Mesothelial cell of epicardium (in vitro differentiated cells): ENCODE measurements around the gene MED22. TPM values are rescaled to one million over a fixed set of nuclear protein-coding genes. Genes with fewer than 3 reads are reported as not detected.
"Not testable (repeated sequence)": the region's sequence is repeated elsewhere in the genome, so short reads cannot be mapped to it uniquely, and the experiment has no call there.

Source experiments
- DNase-seq, 2 experiments: peaks; one replicate each; pipeline ENCODE4 v3.0.0; 2021; ENCODE audit warnings: low spot score in 2 of 2; ENCODE audit not compliant: unreplicated experiment in 2 of 2
- H3K27ac Mint-ChIP-seq: 2 replicates; pipeline ENCODE4 v1.8.0; 2021; ENCODE audit warnings: mixed read lengths
- H3K27me3 Mint-ChIP-seq: 2 replicates; pipeline ENCODE4 v1.8.0; 2021; ENCODE audit warnings: low read depth, mixed read lengths
- H3K36me3 Mint-ChIP-seq: 2 replicates; pipeline ENCODE4 v1.8.0; 2021; ENCODE audit warnings: mixed read lengths
- H3K4me1 Mint-ChIP-seq: 2 replicates; pipeline ENCODE4 v1.8.0; 2021; ENCODE audit warnings: mixed read lengths
- H3K4me3 Mint-ChIP-seq: 2 replicates; pipeline ENCODE4 v1.8.0; 2021; ENCODE audit warnings: mild to moderate bottlenecking, moderate library complexity, mixed read lengths
- H3K9me3 Mint-ChIP-seq: 2 replicates; pipeline ENCODE4 v1.8.0; 2021; ENCODE audit warnings: mixed read lengths
- total RNA-seq: library from RNA; stranded (reverse); gene quantifications from 3 replicates; pipeline ENCODE4 v1.2.1, GENCODE V29; 2021
- TF ChIP-seq, protein P1 (sequence below): fragments of 200-600 bp; sonication (generic); IDR thresholded peaks from one replicate; pipeline ENCODE4 v1.5.0; 2021; ENCODE audit warnings: antibody characterized with exemption; ENCODE audit not compliant: unreplicated experiment

Gene MED22
- total RNA-seq, 1 donor from 2014 or later: 35.1 TPM

DNA sequence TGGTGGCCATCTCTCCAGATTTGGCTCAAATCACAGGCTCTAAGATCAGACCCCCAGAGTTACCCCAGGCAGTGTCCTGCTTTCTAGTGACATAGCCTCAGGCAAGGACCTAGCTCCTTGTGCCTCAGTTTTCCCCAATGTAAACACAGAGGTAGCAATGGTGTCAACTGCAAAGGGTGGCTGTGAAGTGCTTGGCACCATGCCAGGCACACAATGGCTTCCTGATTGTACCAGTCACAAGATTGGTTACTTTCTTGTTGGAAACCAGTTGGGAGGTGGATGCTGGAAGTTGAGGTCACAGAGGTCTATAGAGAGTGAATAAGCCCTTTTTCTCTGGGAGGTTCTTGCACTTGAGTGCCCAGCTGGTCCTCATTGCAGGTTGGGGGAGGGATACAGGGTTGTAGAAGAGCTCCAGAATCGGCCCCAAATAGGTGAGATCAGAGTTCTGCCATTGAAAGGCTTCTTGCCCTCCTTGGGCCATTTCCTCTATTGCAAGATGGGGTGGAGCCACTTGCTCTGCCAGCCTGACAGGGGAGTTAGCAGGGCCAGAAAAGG, 30.6 kb upstream of the MED22 start:
- Mint-ChIP-seq H3K4me3 (no peak overlapping the region), H3K27me3 (no peaks in the 10 kb centered on the region), H3K27ac (no peak overlapping the region), H3K36me3 (no peaks in the 10 kb centered on the region), H3K4me1 (peaks cover 14% of the 10 kb centered on the region), H3K9me3 (no peaks in the 10 kb centered on the region)
- TF ChIP-seq, protein P1, sequence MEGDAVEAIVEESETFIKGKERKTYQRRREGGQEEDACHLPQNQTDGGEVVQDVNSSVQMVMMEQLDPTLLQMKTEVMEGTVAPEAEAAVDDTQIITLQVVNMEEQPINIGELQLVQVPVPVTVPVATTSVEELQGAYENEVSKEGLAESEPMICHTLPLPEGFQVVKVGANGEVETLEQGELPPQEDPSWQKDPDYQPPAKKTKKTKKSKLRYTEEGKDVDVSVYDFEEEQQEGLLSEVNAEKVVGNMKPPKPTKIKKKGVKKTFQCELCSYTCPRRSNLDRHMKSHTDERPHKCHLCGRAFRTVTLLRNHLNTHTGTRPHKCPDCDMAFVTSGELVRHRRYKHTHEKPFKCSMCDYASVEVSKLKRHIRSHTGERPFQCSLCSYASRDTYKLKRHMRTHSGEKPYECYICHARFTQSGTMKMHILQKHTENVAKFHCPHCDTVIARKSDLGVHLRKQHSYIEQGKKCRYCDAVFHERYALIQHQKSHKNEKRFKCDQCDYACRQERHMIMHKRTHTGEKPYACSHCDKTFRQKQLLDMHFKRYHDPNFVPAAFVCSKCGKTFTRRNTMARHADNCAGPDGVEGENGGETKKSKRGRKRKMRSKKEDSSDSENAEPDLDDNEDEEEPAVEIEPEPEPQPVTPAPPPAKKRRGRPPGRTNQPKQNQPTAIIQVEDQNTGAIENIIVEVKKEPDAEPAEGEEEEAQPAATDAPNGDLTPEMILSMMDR: no peak
- DNase-seq: no peak

DNA sequence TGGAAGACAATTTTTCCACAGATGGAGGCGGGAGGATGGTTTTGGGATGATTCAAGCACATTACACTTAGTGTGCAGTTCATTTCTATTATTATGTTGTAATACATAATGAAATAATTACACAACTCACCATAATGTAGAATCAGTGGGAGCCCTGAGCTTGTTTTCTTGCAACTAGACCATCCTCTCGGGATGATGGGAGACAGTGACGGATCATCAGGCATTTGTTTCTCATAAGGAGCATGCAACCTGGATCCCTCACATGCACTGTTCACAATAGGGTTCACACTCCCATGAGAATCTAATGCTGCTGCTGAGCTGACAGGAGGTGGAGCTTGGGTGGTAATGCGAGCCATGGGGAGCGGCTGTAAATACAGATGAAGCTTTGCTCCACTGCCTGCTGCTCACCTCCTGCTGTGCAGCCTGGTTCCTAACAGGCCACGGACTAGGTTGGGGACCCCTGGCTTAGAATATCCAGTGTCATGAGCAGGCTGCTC, 29.8 kb upstream of the MED22 start:
- Mint-ChIP-seq H3K27ac (no peak overlapping the region), H3K4me1 (peaks cover 14% of the 10 kb centered on the region), H3K36me3 (no peaks in the 10 kb centered on the region), H3K4me3 (no peak overlapping the region), H3K9me3 (no peaks in the 10 kb centered on the region), H3K27me3 (no peaks in the 10 kb centered on the region)
- DNase-seq: no peak
- TF ChIP-seq, protein P1: no peak

DNA sequence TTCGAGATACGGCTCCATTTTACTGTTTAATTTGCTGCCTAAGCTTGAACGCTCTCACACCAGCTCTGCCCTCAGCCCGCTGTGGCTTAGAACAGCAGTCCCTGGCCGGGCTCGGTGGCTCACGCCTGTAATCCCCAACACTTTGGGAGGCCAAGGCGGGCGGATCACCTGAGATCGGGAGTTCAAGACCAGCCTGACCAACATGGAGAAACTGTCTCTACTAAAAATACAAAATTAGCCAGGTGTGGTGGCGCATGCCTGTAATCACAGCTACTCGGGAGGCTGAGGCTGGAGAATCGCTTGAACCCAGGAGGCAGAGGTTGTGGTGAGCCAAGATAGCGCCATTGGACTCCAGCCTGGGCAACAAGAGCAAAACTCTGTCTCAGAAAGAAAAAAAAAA, 29.3 kb upstream of the MED22 start:
- Mint-ChIP-seq H3K4me1 (peaks cover 16% of the 10 kb centered on the region), H3K4me3 (peak overlapping the region; percentile 63)
- H3K36me3 Mint-ChIP-seq, H3K27ac Mint-ChIP-seq, H3K27me3 Mint-ChIP-seq, DNase-seq, H3K9me3 Mint-ChIP-seq: not testable (repeated sequence)

DNA sequence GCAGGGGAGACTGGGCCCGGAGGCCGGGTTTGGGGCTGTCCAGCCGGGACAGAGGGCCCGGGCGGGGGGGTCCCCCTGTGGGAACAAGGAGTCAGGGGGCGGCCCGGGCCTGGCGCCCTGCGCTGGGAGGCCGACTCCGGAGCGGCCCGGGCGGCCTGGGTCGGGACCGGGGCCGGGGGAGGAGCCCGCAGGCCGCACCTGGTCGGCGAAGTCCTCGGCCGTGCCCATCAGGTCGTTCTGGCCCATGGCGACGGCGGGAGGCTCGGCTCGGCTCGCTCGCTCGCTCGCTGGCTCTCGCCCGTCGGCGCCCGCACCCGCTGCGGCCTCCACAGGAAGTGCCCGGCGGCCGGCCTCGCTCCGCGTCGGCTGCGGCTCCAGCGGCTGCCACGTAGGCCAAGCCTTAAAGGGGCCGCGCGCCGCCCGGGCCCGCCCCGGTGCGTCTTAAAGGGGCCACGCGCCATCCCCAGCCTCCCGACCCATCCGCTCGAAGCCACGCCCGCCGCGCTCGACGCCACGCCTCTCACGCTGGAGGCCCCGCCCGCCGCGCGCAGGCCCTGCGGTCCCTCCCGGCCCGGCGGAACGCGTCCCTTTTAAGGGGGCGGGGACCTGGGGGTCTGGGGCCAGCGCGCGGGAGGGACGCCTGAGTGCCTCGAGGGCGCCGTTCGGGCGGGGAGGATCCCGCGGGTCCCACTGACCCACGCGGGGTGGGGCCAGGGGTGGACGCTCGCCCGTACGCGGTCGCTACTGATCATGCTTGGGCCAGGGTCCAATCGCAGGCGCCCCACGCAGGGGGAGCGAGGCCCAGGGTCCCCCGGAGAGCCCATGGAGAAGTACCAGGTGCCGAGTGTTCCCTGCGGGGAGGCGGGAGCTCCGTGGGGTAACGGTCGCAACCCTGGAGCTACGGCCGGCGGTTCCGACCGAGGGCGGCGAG, 28.1 kb upstream of the MED22 start, which contains the start of the genes STKLD1 and SURF4:
Gene STKLD1 (plus strand): TSS at position 643 of the 931 bp plus-strand sequence. CDS start 108 bp downstream, at position 751.
Gene SURF4 (minus strand): TSS at position 337 of the 931 bp plus-strand sequence. CDS start 91 bp downstream, at position 246.
- DNase-seq: peak; percentile 91 to 98
- Mint-ChIP-seq H3K4me1 (peaks cover 22% of the 10 kb centered on the region), H3K27me3 (no peaks in the 10 kb centered on the region), H3K27ac (peak within 1 kb of the TSS; percentile 99), H3K4me3 (peak within 1 kb of the TSS; percentile 97), H3K9me3 (no peaks in the 10 kb centered on the region), H3K36me3 (no peaks in the 10 kb centered on the region)
- TF ChIP-seq, protein P1: no peak

GRCh38 chr9:133375116-133375723, 27.3 kb upstream of the MED22 start:
- peak overlapping the region; percentile 97 for H3K4me3 Mint-ChIP-seq
- H3K27me3 Mint-ChIP-seq: no peaks in the 10 kb centered on the region
- no peaks in the 10 kb centered on the region for H3K9me3 Mint-ChIP-seq
- H3K36me3 Mint-ChIP-seq: peaks cover 2% of the 10 kb centered on the region
- H3K27ac Mint-ChIP-seq: peak overlapping the region; percentile 99
- peak in 1 of 2 experiments; percentile 67 for DNase-seq
- TF ChIP-seq, protein P1: no peak
- peaks cover 22% of the 10 kb centered on the region for H3K4me1 Mint-ChIP-seq
